ENCODE measurements around the gene DPP6. TPM values are rescaled to one million over a fixed set of nuclear protein-coding genes. Genes with fewer than 3 reads are reported as not detected.

The DPP6 gene
- total RNA-seq, 1 donor from 2014 or later: 0.48 TPM

DNA sequence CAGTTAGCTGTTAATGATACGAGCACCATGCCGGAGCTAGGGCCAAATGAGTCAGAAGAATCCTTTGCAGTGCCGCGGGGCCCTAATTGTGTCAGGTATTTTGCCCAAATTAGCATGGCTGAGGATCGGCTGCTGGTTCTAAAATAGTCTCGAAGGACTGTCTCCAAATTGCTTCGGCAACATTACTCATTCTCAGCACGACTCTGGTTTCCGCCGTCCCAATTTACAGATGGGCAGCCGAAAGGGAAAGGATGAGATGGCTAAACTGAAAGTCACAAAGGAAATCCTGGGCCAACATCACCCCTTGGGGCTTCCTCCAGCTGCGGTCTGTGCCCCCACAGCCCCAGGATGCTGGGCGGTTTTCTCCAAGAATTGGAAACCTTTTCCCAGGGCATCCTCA lies 599.3 kb downstream of the DPP6 start:
- H3K9ac ChIP-seq (ENCODE audit: low read length): no peak overlapping the region
- no peak overlapping the region for H2AFZ ChIP-seq (ENCODE audit: low read depth, low read length)
- FAIRE-seq (no peak), DNase-seq (ENCODE audit: low read depth) (no peak)
- no peaks in the 10 kb centered on the region for H4K20me1 ChIP-seq (ENCODE audit: insufficient read depth, low read length)
- H3K36me3 ChIP-seq (ENCODE audit: insufficient read depth, low read length): no peaks in the 10 kb centered on the region
- H3K36me3 Mint-ChIP-seq (ENCODE audit: low read depth, unreplicated experiment): no peaks in the 10 kb centered on the region
- peaks cover 25% of the 10 kb centered on the region for H3K27me3 Mint-ChIP-seq (ENCODE audit: low read depth, unreplicated experiment)
- H3K79me2 ChIP-seq (ENCODE audit: insufficient read depth, low read length): no peaks in the 10 kb centered on the region
- no peak overlapping the region for H3K4me3 Mint-ChIP-seq (ENCODE audit: unreplicated experiment)
- H3K27ac Mint-ChIP-seq (ENCODE audit: unreplicated experiment): no peak overlapping the region
- H3K4me2 ChIP-seq (ENCODE audit: low read length): no peak overlapping the region
- peaks cover 6% of the 10 kb centered on the region for H3K9me3 Mint-ChIP-seq (ENCODE audit: unreplicated experiment)
- TF ChIP-seq, protein P1, sequence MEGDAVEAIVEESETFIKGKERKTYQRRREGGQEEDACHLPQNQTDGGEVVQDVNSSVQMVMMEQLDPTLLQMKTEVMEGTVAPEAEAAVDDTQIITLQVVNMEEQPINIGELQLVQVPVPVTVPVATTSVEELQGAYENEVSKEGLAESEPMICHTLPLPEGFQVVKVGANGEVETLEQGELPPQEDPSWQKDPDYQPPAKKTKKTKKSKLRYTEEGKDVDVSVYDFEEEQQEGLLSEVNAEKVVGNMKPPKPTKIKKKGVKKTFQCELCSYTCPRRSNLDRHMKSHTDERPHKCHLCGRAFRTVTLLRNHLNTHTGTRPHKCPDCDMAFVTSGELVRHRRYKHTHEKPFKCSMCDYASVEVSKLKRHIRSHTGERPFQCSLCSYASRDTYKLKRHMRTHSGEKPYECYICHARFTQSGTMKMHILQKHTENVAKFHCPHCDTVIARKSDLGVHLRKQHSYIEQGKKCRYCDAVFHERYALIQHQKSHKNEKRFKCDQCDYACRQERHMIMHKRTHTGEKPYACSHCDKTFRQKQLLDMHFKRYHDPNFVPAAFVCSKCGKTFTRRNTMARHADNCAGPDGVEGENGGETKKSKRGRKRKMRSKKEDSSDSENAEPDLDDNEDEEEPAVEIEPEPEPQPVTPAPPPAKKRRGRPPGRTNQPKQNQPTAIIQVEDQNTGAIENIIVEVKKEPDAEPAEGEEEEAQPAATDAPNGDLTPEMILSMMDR (IDR thresholded peaks at IDR 0.05; ENCODE audit: insufficient read depth, low read depth, low read length): no peak
- TF ChIP-seq EZH2 (IDR thresholded peaks at IDR 0.05; ENCODE audit: insufficient read depth, low read length): no peak
- H3K9me3 ChIP-seq (ENCODE audit: insufficient read depth, low read depth, low read length): peaks cover 7% of the 10 kb centered on the region
- H3K4me3 ChIP-seq (ENCODE audit: insufficient read depth, low read depth, low read length): no peak overlapping the region
- H3K4me1 Mint-ChIP-seq (ENCODE audit: low read depth, unreplicated experiment): peaks cover 6% of the 10 kb centered on the region
- H3K27me3 ChIP-seq (ENCODE audit: insufficient read depth, low read length): no peaks in the 10 kb centered on the region
- H3K4me1 ChIP-seq (ENCODE audit: insufficient read depth, low read length): no peaks in the 10 kb centered on the region
- no peak overlapping the region for H3K27ac ChIP-seq (ENCODE audit: low read depth, low read length)

DNA sequence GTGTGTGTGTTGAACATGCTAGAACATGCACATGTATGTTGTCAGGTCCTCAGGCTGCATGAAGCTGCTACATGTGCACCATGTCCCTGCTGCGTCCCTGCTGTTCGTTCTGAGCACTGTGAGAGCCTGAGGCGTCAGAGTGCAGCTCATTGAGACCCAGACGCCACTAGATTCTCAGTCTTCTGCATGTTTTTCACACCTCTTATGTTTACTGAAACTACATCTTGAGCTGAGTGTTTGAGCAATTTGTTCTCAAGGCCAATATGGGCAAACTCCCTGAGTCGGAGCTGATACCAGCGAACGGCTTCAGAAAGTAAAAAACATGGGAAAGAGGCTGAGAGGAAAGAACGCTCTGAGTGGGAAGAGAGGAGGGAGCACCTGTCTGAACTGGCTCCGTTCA lies 600.4 kb downstream of the DPP6 start:
- FAIRE-seq (no peak), DNase-seq (ENCODE audit: low read depth) (no peak)
- H4K20me1 ChIP-seq (ENCODE audit: insufficient read depth, low read length): no peaks in the 10 kb centered on the region
- Mint-ChIP-seq H3K27me3 (ENCODE audit: low read depth, unreplicated experiment) (peaks cover 25% of the 10 kb centered on the region), H3K27ac (ENCODE audit: unreplicated experiment) (no peak overlapping the region), H3K4me3 (ENCODE audit: unreplicated experiment) (no peak overlapping the region), H3K4me1 (ENCODE audit: low read depth, unreplicated experiment) (no peaks in the 10 kb centered on the region), H3K9me3 (ENCODE audit: unreplicated experiment) (peaks cover 6% of the 10 kb centered on the region), H3K36me3 (ENCODE audit: low read depth, unreplicated experiment) (no peaks in the 10 kb centered on the region)
- H3K4me2 ChIP-seq (ENCODE audit: low read length): no peak overlapping the region
- H3K36me3 ChIP-seq (ENCODE audit: insufficient read depth, low read length): no peaks in the 10 kb centered on the region
- no peak overlapping the region for H3K9ac ChIP-seq (ENCODE audit: low read length)
- H3K27ac ChIP-seq (ENCODE audit: low read depth, low read length): no peak overlapping the region
- H2AFZ ChIP-seq (ENCODE audit: low read depth, low read length): no peak overlapping the region
- H3K4me3 ChIP-seq (ENCODE audit: insufficient read depth, low read depth, low read length): no peak overlapping the region
- H3K4me1 ChIP-seq (ENCODE audit: insufficient read depth, low read length): no peaks in the 10 kb centered on the region
- H3K27me3 ChIP-seq (ENCODE audit: insufficient read depth, low read length): no peaks in the 10 kb centered on the region
- TF ChIP-seq EZH2 (IDR thresholded peaks at IDR 0.05; ENCODE audit: insufficient read depth, low read length): no peak
- TF ChIP-seq, protein P1 (IDR thresholded peaks at IDR 0.05; ENCODE audit: insufficient read depth, low read depth, low read length): no peak
- H3K79me2 ChIP-seq (ENCODE audit: insufficient read depth, low read length): no peaks in the 10 kb centered on the region
- H3K9me3 ChIP-seq (ENCODE audit: insufficient read depth, low read depth, low read length): peaks cover 7% of the 10 kb centered on the region

DNA sequence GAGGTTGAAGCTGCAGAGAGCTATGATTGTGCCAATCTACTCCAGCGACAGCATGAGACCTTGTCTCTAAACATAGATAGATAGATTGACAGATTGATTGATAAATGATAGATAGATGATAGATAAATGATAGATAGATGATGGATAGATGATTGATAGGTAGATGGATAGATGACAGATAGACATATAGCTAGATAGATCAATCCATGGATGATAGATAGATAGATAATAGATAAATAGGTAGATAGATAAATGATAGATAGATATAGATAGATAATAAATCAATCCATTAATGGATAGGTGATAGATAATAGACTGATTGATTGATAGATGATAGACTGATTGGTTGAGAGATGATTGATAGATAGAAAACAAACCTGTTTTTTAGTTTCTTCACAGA lies 601.1 kb downstream of the DPP6 start:
- Mint-ChIP-seq H3K27me3 (ENCODE audit: low read depth, unreplicated experiment) (peaks cover 25% of the 10 kb centered on the region), H3K4me3 (ENCODE audit: unreplicated experiment) (no peak overlapping the region), H3K36me3 (ENCODE audit: low read depth, unreplicated experiment) (no peaks in the 10 kb centered on the region), H3K9me3 (ENCODE audit: unreplicated experiment) (peaks cover 6% of the 10 kb centered on the region), H3K27ac (ENCODE audit: unreplicated experiment) (no peak overlapping the region), H3K4me1 (ENCODE audit: low read depth, unreplicated experiment) (no peaks in the 10 kb centered on the region)
- no peaks in the 10 kb centered on the region for H3K4me1 ChIP-seq (ENCODE audit: insufficient read depth, low read length)
- no peak overlapping the region for H3K9ac ChIP-seq (ENCODE audit: low read length)
- no peak overlapping the region for H3K27ac ChIP-seq (ENCODE audit: low read depth, low read length)
- no peaks in the 10 kb centered on the region for H3K36me3 ChIP-seq (ENCODE audit: insufficient read depth, low read length)
- no peak for FAIRE-seq
- DNase-seq (ENCODE audit: low read depth): no peak
- H3K4me2 ChIP-seq (ENCODE audit: low read length): no peak overlapping the region
- H3K79me2 ChIP-seq (ENCODE audit: insufficient read depth, low read length): no peaks in the 10 kb centered on the region
- no peak overlapping the region for H3K4me3 ChIP-seq (ENCODE audit: insufficient read depth, low read depth, low read length)
- H3K27me3 ChIP-seq (ENCODE audit: insufficient read depth, low read length): no peaks in the 10 kb centered on the region
- H4K20me1 ChIP-seq (ENCODE audit: insufficient read depth, low read length): no peaks in the 10 kb centered on the region
- TF ChIP-seq EZH2 (IDR thresholded peaks at IDR 0.05; ENCODE audit: insufficient read depth, low read length): no peak
- TF ChIP-seq, protein P1 (IDR thresholded peaks at IDR 0.05; ENCODE audit: insufficient read depth, low read depth, low read length): no peak
- peaks cover 7% of the 10 kb centered on the region for H3K9me3 ChIP-seq (ENCODE audit: insufficient read depth, low read depth, low read length)
- H2AFZ ChIP-seq (ENCODE audit: low read depth, low read length): no peak overlapping the region
